Measurements from ENCODE around the gene C11orf97.

DNA sequence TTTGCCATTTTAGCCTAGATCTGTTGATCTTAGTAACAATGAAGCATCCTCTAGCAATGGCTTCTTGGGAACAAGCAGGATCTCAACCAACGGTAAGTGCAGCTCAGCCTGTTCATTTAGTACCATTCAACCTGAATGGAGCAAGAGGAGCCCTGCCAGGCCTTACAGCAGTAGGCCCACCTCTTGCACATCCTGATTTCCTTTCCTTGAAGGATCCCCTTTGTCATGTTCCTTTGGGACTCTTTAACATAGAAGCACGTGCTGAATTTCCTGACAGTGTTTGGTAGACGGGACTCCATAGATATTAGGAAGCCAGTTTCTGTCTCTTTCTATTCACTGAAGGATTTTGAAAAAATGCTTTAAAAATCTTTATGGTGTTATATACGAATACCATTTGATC lies 56.5 kb downstream of the C11orf97 start:
- TF ChIP-seq POLR2AphosphoS5 (IDR thresholded peaks at IDR 0.05; ENCODE audit: low read depth, low read length) = no peak
- no peak for TF ChIP-seq TAF1 (IDR thresholded peaks at IDR 0.05; ENCODE audit: borderline replicate concordance, low read depth, low read length)
- TF ChIP-seq POLR2A (IDR thresholded peaks at IDR 0.05; ENCODE audit: low read depth, low read length) = no peak
